B cell (primary cell): ENCODE results near the gene PTPRM. TPM values are rescaled to one million over a fixed set of nuclear protein-coding genes. Genes with fewer than 3 reads are reported as not detected.

Experiments used
- ATAC-seq: fragments of 200-7000 bp; cut with Tn5 transposase; one replicate; pipeline ENCODE4 v1.10.0; 2021; ENCODE audit warnings: low read depth, mild to moderate bottlenecking, moderate number of reproducible peaks, moderate library complexity
- CTCF ChIA-PET: fragments of 350-600 bp; sonication (Branson Sonifier 250); formaldehyde crosslinking; loops from one replicate; lab custom pipeline; 2021; ENCODE audit warnings: antibody characterized with exemption, inconsistent platforms; lab: Charles Lee
- POLR2A ChIA-PET: fragments of 350-600 bp; sonication (Branson Sonifier 250); formaldehyde crosslinking; loops from one replicate; lab custom pipeline; 2021; ENCODE audit warnings: antibody characterized with exemption; lab: Charles Lee
- DNase-seq: peaks from one replicate; pipeline ENCODE4 v3.0.0; 2013
- H2AFZ ChIP-seq: 2 replicates; pipeline ENCODE4 v1.6.1; 2012; ENCODE audit warnings: mild to moderate bottlenecking, low read depth, low read length; ENCODE audit not compliant: insufficient read depth, poor library complexity, severe bottlenecking
- H3K27ac ChIP-seq, 2 donors: 1 replicate in 1 of 2; 2 replicates in 1 of 2; pipeline ENCODE4 v1.5.1; 2012 to 2013; ENCODE audit warnings: low read length in 2 of 2, mild to moderate bottlenecking in 2 of 2, moderate library complexity in 1 of 2
- H3K27me3 ChIP-seq, 4 experiments: fragments of 200-600 bp in 1 of 4; sonication (generic) in 1 of 4; replicated peaks in 1 of 4; 1 replicate in 2 of 4; 2 replicates in 2 of 4; pipeline versions ENCODE4 v1.6.1 to v1.7.0; 2013 to 2016; ENCODE audit warnings: low read length in 3 of 4, mild to moderate bottlenecking in 2 of 4, mixed read lengths in 1 of 4, moderate library complexity in 1 of 4; ENCODE audit not compliant: insufficient read depth in 4 of 4, control insufficient read depth in 3 of 4; ENCODE audit errors: control extremely low read depth in 1 of 4
- H3K36me3 ChIP-seq, 2 experiments: replicated peaks in 1 of 2; 1 replicate in 1 of 2; 2 replicates in 1 of 2; pipeline versions ENCODE4 v1.6.1 to v1.7.1; 2013; ENCODE audit warnings: low read length in 1 of 2; ENCODE audit not compliant: insufficient read depth in 2 of 2, control insufficient read depth in 1 of 2; ENCODE audit errors: control extremely low read depth in 1 of 2, extremely low read depth in 1 of 2
- H3K4me1 ChIP-seq, 2 donors: fragments of 200-600 bp in 1 of 2; sonication (generic) in 1 of 2; 1 replicate in 1 of 2; 2 replicates in 1 of 2; pipeline versions ENCODE4 v1.5.1 to v1.6.1; 2013 to 2017; ENCODE audit warnings: low read length in 2 of 2; ENCODE audit not compliant: control insufficient read depth in 2 of 2, insufficient read depth in 2 of 2
- H3K4me2 ChIP-seq: replicated peaks from 2 replicates; pipeline ENCODE3; 2012; ENCODE audit warnings: mild to moderate bottlenecking, low read depth, low read length; ENCODE audit not compliant: poor library complexity, severe bottlenecking
- H3K4me3 ChIP-seq, 5 experiments: fragments of 200-600 bp in 1 of 5; sonication (generic) in 1 of 5; 1 replicate in 3 of 5; 2 replicates in 2 of 5; pipeline versions ENCODE4 v1.5.1 to v1.7.0; 2011 to 2016; ENCODE audit warnings: low read length in 4 of 5, mild to moderate bottlenecking in 4 of 5, low read depth in 2 of 5, control low read depth in 1 of 5, moderate library complexity in 1 of 5; ENCODE audit not compliant: insufficient read depth in 1 of 5; ENCODE audit errors: control extremely low read depth in 1 of 5, extremely low read depth in 1 of 5
- H3K79me2 ChIP-seq: fragments of 200-600 bp; sonication (generic); one replicate; pipeline ENCODE4 v1.6.0; 2016; ENCODE audit warnings: low read length; ENCODE audit not compliant: control insufficient read depth, insufficient read depth
- H3K9ac ChIP-seq: fragments of 200-600 bp; sonication (generic); 2 replicates; pipeline ENCODE4 v1.6.1; 2017; ENCODE audit warnings: mild to moderate bottlenecking, low read length, moderate library complexity
- H3K9me3 ChIP-seq, 3 donors: one replicate each; pipeline versions ENCODE4 v1.6.1 to v1.7.1; 2013; ENCODE audit warnings: low read length in 2 of 3; ENCODE audit not compliant: control insufficient read depth in 2 of 3, insufficient read depth in 1 of 3; ENCODE audit errors: control extremely low read depth in 1 of 3
- H4K20me1 ChIP-seq: 2 replicates; pipeline ENCODE4 v1.6.0; 2012; ENCODE audit warnings: mild to moderate bottlenecking, low read length; ENCODE audit not compliant: insufficient read depth, control insufficient read depth, poor library complexity, severe bottlenecking
- H3K27ac Mint-ChIP-seq: one replicate; pipeline ENCODE4 v1.8.0; 2021; ENCODE audit warnings: mixed read lengths
- H3K27me3 Mint-ChIP-seq: one replicate; pipeline ENCODE4 v1.8.0; 2021; ENCODE audit warnings: mixed read lengths
- H3K4me1 Mint-ChIP-seq: one replicate; pipeline ENCODE4 v1.8.0; 2021; ENCODE audit warnings: mixed read lengths
- H3K4me3 Mint-ChIP-seq: one replicate; pipeline ENCODE4 v1.8.0; 2021; ENCODE audit warnings: mixed read lengths
- H3K9me3 Mint-ChIP-seq: one replicate; pipeline ENCODE4 v1.8.0; 2022; ENCODE audit warnings: mixed read lengths; ENCODE audit not compliant: insufficient read depth
- CTCF ChIP-seq: fragments of 200-600 bp; IDR thresholded peaks from one replicate; pipeline ENCODE4 v1.8.0; 2022; ENCODE audit warnings: antibody characterized with exemption, mild to moderate bottlenecking
- EZH2 ChIP-seq: IDR thresholded peaks from 2 replicates; pipeline ENCODE4 v1.6.1; 2012; ENCODE audit warnings: borderline replicate concordance, low read depth, mild to moderate bottlenecking, moderate library complexity, low read length; ENCODE audit not compliant: insufficient read depth, poor library complexity, severe bottlenecking
- WGBS: methylation state at CpG from one replicate; pipeline ENCODE4 v1.1.5; 2013; ENCODE audit warnings: missing lambda C conversion rate; ENCODE audit not compliant: insufficient coverage; 5-methylcytosine and 5-hydroxymethylcytosine counted together
- intact Hi-C: fragments of 100-400 bp; cut with micrococcal nuclease; formaldehyde crosslinking; loops from one replicate; pipeline ENCODE4 v1.10.0; 2022
- polyA plus RNA-seq: library from polyadenylated mRNA; depleted of rRNA; stranded (reverse); fragments of >200 nt; gene quantifications from 2 replicates; pipeline ENCODE4 v1.2.3, GENCODE V29; 2012
- total RNA-seq, 2 donors: library from RNA; stranded (reverse); fragments of 120-200 nt in 1 of 2; gene quantifications; 1 replicate in 1 of 2; 2 replicates in 1 of 2; pipeline versions ENCODE4 v1.2.3 to v1.2.4, GENCODE V29; 2013 to 2022

The PTPRM gene
- total and polyA plus RNA-seq, 2 donors (not counting 1 experiment from before 2014, with no cell fraction given) = 0.20 to 0.89 TPM

- no peaks in the 10 kb centered on the region for H4K20me1 ChIP-seq
- no peak overlapping the region for H2AFZ ChIP-seq
- CTCF ChIA-PET = no interaction called here
- H3K4me1 ChIP-seq = no peaks in the 10 kb centered on the region
- POLR2A ChIA-PET = no interaction called here
- WGBS = no CpG with 5 or more reads among the region's 3 CpGs
- intact Hi-C loops = no loop called here
- H3K4me2 ChIP-seq = no peak overlapping the region
- H3K4me3 ChIP-seq = no peak overlapping the region
- Mint-ChIP-seq H3K27ac (no peak overlapping the region), H3K27me3 (no peaks in the 10 kb centered on the region), H3K9me3 (no peaks in the 10 kb centered on the region), H3K4me1 (no peaks in the 10 kb centered on the region), H3K4me3 (no peak overlapping the region)
- no peak overlapping the region for H3K27ac ChIP-seq
- H3K79me2 ChIP-seq = no peaks in the 10 kb centered on the region
- no peak overlapping the region for H3K9ac ChIP-seq
- H3K36me3 ChIP-seq = no peaks in the 10 kb centered on the region
- H3K27me3 ChIP-seq = no peaks in the 10 kb centered on the region
- DNase-seq (no peak), ATAC-seq (no peak)
- no peaks in the 10 kb centered on the region for H3K9me3 ChIP-seq
- TF ChIP-seq CTCF = no peak
- TF ChIP-seq EZH2 = no peak
These were observed 329.0 kb downstream of the PTPRM start for GRCh38 chr18:7896161-7896560.

GRCh38 chr18:7896805-7897518 lies 329.8 kb downstream of the PTPRM start:
- H3K27ac Mint-ChIP-seq = no peak overlapping the region
- no peak for TF ChIP-seq CTCF
- no peak for TF ChIP-seq EZH2
- ChIA-PET POLR2A (no interaction called here), CTCF (no interaction called here)
- H3K4me1 ChIP-seq = no peaks in the 10 kb centered on the region
- no peak overlapping the region for H3K27ac ChIP-seq
- no peak overlapping the region for H3K4me2 ChIP-seq
- intact Hi-C loops = no loop called here
- H2AFZ ChIP-seq = no peak overlapping the region
- no peak overlapping the region for H3K4me3 Mint-ChIP-seq
- no peaks in the 10 kb centered on the region for H3K9me3 ChIP-seq
- H3K4me3 ChIP-seq = no peak overlapping the region
- H3K9me3 Mint-ChIP-seq = no peaks in the 10 kb centered on the region
- no peaks in the 10 kb centered on the region for H4K20me1 ChIP-seq
- H3K4me1 Mint-ChIP-seq = no peaks in the 10 kb centered on the region
- H3K79me2 ChIP-seq = no peaks in the 10 kb centered on the region
- no peaks in the 10 kb centered on the region for H3K27me3 ChIP-seq
- 92% methylated on average over 4 of the region's 6 CpGs for WGBS
- no peaks in the 10 kb centered on the region for H3K36me3 ChIP-seq
- DNase-seq (no peak), ATAC-seq (no peak)
- H3K27me3 Mint-ChIP-seq = no peaks in the 10 kb centered on the region
- no peak overlapping the region for H3K9ac ChIP-seq
